Measurements from ENCODE around the gene FXYD7. TPM values are rescaled to one million over a fixed set of nuclear protein-coding genes. Genes with fewer than 3 reads are reported as not detected.
"Not testable (repeated sequence)": the region's sequence is repeated elsewhere in the genome, so short reads cannot be mapped to it uniquely, and the experiment has no call there.

FXYD7 gene
- total and polyA plus RNA-seq, 2 donors (not counting 1 experiment from before 2014, with no cell fraction given) = not detected

DNA sequence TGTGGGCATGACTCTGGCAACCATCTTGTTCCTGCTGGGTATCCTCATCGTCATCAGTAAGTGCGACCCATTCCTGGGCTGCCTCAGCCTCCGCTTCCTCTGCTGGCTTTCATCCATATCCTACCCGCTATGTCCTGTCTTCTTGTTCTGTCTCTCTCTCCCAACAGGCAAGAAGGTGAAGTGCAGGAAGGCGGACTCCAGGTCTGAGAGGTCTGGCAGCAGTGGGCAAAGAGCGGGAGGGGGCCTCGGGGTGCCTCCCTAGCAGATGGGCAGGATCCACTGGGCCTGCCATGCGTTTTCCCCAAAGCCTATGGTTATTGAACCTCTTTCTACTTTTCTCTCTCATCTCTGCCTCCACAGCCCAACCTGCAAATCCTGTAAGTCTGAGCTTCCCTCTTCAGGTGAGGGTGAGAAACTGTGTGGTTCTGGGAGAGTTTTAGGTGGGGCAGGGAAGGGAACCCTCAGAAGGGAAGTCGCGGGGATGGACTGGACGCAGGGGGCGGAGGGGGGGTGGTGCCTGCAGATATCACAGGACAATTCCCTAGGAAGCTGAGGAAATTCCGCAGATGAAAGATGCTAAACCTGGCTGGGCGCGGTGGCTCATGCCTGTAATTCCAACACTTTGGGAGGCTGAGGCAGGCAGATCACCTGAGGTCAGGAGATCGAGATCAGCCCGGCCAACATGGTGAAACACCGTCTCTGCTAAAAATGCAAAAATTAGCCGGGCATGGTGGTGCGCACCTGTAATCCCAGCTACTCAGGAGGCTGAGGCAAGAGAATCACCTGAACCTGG, 8.4 kb downstream of the FXYD7 start:
- DNase-seq (ENCODE audit: low read depth in 2 of 2) = no peak
- TF ChIP-seq EZH2 (IDR thresholded peaks at IDR 0.05; ENCODE audit: low read length, missing control alignments) = no peak
- TF ChIP-seq, protein P1, sequence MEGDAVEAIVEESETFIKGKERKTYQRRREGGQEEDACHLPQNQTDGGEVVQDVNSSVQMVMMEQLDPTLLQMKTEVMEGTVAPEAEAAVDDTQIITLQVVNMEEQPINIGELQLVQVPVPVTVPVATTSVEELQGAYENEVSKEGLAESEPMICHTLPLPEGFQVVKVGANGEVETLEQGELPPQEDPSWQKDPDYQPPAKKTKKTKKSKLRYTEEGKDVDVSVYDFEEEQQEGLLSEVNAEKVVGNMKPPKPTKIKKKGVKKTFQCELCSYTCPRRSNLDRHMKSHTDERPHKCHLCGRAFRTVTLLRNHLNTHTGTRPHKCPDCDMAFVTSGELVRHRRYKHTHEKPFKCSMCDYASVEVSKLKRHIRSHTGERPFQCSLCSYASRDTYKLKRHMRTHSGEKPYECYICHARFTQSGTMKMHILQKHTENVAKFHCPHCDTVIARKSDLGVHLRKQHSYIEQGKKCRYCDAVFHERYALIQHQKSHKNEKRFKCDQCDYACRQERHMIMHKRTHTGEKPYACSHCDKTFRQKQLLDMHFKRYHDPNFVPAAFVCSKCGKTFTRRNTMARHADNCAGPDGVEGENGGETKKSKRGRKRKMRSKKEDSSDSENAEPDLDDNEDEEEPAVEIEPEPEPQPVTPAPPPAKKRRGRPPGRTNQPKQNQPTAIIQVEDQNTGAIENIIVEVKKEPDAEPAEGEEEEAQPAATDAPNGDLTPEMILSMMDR (conservative IDR thresholded peaks at IDR 0.05 in 1 of 2, IDR thresholded peaks at IDR 0.05 in 1 of 2; ENCODE audit: low read depth in 1 of 2, low read length in 2 of 2) = no peak
- H3K27ac ChIP-seq (ENCODE audit: insufficient read depth, low read length) = no peak overlapping the region
- H3K36me3 ChIP-seq (ENCODE audit: control insufficient read depth, insufficient read depth, low read length) = no peaks in the 10 kb centered on the region
- no peak overlapping the region for H3K9ac ChIP-seq (ENCODE audit: insufficient read depth, low read length)
- H3K4me1 ChIP-seq (ENCODE audit: control insufficient read depth, extremely low read depth, insufficient read depth, low read length) = peaks cover 2% of the 10 kb centered on the region
- no peaks in the 10 kb centered on the region for H3K27me3 ChIP-seq (ENCODE audit: control insufficient read depth, insufficient read depth, low read length)
- H3K4me3 ChIP-seq (replicated peaks in 1 of 4; ENCODE audit: control extremely low read depth in 1 of 4, insufficient read depth in 1 of 4, low read depth in 3 of 4, low read length in 4 of 4) = no peak overlapping the region
- H3K79me2 ChIP-seq (ENCODE audit: control insufficient read depth, insufficient read depth, low read length) = peaks cover 19% of the 10 kb centered on the region
- no peaks in the 10 kb centered on the region for H3K9me3 ChIP-seq (ENCODE audit: control insufficient read depth, insufficient read depth, low read depth, low read length)
- H3K4me2 ChIP-seq (ENCODE audit: extremely low read depth, insufficient read depth, low read length) = no peak overlapping the region
- H2AFZ ChIP-seq (ENCODE audit: low read length) = no peak overlapping the region
- no peaks in the 10 kb centered on the region for H4K20me1 ChIP-seq (ENCODE audit: control insufficient read depth, extremely low read depth, insufficient read depth, low read length)

DNA sequence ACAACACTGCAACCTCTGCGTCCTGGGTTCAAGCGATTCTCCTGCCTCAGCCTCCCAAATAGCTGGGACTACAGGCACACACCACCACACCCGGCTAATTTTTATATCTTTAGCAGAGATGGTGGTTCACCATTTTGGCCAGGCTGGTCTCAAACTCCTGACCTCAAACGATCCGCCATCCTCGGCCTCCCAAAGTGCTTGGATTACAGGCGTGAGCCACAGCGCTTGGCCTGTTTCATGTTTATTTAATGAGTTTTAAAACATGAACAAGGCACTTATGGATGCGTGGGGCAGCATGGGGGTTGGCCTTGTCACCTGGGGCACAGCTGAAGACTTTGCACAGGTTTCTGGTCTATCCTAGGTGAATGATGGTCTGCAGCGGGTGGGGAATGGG, 10.1 kb downstream of the FXYD7 start:
- not testable (repeated sequence) for DNase-seq (ENCODE audit: low read depth in 2 of 2); H4K20me1 ChIP-seq (ENCODE audit: control insufficient read depth, extremely low read depth, insufficient read depth, low read length); H3K27ac ChIP-seq (ENCODE audit: insufficient read depth, low read length); H3K36me3 ChIP-seq (ENCODE audit: control insufficient read depth, insufficient read depth, low read length); H3K4me1 ChIP-seq (ENCODE audit: control insufficient read depth, extremely low read depth, insufficient read depth, low read length); H3K9me3 ChIP-seq (ENCODE audit: control insufficient read depth, insufficient read depth, low read depth, low read length); H3K4me2 ChIP-seq (ENCODE audit: extremely low read depth, insufficient read depth, low read length); H3K27me3 ChIP-seq (ENCODE audit: control insufficient read depth, insufficient read depth, low read length); H3K4me3 ChIP-seq (replicated peaks in 1 of 4; ENCODE audit: control extremely low read depth in 1 of 4, insufficient read depth in 1 of 4, low read depth in 3 of 4, low read length in 4 of 4); H2AFZ ChIP-seq (ENCODE audit: low read length); H3K9ac ChIP-seq (ENCODE audit: insufficient read depth, low read length)
- H3K79me2 ChIP-seq (ENCODE audit: control insufficient read depth, insufficient read depth, low read length) = peaks cover 22% of the 10 kb centered on the region

DNA sequence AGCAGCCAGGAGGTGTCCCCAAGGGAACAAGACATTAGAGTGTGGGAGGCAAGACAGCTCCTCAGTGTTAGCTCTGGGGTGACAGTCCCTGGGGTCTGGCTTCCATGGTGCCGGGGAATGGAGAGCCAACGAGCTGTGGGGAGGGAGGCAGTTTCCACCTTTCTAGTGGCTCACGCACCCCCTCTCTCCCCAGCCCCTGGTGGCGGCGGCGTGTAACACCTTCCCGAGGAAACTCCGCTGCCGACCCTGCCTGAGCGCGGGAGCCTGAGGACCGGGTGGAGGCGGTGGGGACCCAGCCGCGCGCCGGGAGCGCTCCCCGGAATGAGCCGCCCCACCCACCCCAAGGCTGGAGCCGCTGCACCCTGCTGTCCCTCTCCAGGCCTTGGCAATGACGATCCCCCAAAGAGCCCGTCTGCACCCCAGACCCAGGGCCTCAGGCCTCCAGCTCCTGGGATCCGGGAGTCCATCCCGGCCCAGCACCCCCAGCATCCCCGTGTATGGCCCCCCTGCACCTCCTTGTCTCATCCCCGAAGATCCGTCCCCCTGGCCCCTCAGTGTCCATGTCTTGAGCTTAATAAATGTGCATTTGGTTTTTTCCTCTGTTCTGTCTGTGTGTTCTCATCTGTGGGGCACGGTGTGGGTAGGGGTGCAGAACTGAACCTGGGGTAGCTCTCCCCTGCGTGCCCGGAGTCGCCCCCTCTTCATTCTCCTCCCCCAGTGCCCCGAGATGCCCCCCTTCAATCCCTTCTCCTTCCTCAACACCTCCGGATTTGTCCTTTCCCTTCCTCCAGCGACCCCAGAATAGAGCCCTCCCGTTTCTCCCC, 10.9 kb downstream of the FXYD7 start:
- H3K79me2 ChIP-seq (ENCODE audit: control insufficient read depth, insufficient read depth, low read length) = peaks cover 22% of the 10 kb centered on the region
- H3K4me1 ChIP-seq (ENCODE audit: control insufficient read depth, extremely low read depth, insufficient read depth, low read length) = peaks cover 2% of the 10 kb centered on the region
- DNase-seq (ENCODE audit: low read depth in 2 of 2) = peak in 1 of 2 donors; percentile 33
- TF ChIP-seq EZH2 (IDR thresholded peaks at IDR 0.05; ENCODE audit: low read length, missing control alignments) = no peak
- TF ChIP-seq, protein P1 (conservative IDR thresholded peaks at IDR 0.05 in 1 of 2, IDR thresholded peaks at IDR 0.05 in 1 of 2; ENCODE audit: low read depth in 1 of 2, low read length in 2 of 2) = peak; percentile 42 to 61
- peak overlapping the region; percentile 45 for H2AFZ ChIP-seq (ENCODE audit: low read length)
- H3K4me3 ChIP-seq (replicated peaks in 1 of 4; ENCODE audit: control extremely low read depth in 1 of 4, insufficient read depth in 1 of 4, low read depth in 3 of 4, low read length in 4 of 4) = peak overlapping the region; percentile 50 to 90 (median 75)
- H4K20me1 ChIP-seq (ENCODE audit: control insufficient read depth, extremely low read depth, insufficient read depth, low read length) = no peaks in the 10 kb centered on the region
- H3K36me3 ChIP-seq (ENCODE audit: control insufficient read depth, insufficient read depth, low read length) = peaks cover 6% of the 10 kb centered on the region
- no peaks in the 10 kb centered on the region for H3K9me3 ChIP-seq (ENCODE audit: control insufficient read depth, insufficient read depth, low read depth, low read length)
- H3K27ac ChIP-seq (ENCODE audit: insufficient read depth, low read length) = peak overlapping the region; percentile 92
- no peak overlapping the region for H3K9ac ChIP-seq (ENCODE audit: insufficient read depth, low read length)
- peak overlapping the region; percentile 84 for H3K4me2 ChIP-seq (ENCODE audit: extremely low read depth, insufficient read depth, low read length)
- no peaks in the 10 kb centered on the region for H3K27me3 ChIP-seq (ENCODE audit: control insufficient read depth, insufficient read depth, low read length)

All from fibroblast of lung (primary cell).